Measurements from ENCODE around the gene TMEM213.

TMEM213 gene

DNA sequence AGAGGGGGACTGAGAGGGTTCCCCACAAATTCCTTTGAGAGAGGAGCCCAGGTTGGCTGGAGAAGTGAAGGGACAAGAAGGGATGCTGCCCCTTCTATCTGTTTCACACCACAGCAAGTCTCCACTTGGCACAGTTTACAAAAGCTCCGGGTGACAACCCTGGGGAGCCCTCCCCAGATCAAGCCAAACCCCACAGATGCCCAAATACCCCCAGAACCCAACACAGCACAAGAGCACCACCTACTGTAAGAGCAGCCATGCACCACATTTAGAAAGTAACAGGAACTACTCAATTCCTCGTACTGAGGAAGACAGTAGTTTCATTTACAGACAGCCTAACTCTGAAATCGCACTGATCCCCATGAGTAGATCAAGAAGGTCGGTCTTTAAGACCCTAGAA lies 68.0 kb downstream of the TMEM213 start:
- Histone ChIP-seq H3K23ac (ENCODE audit: low read depth, low read length, poor library complexity) (no peak overlapping the region), H3K4ac (ENCODE audit: low read length) (no peak overlapping the region), H4K91ac (ENCODE audit: low read depth, low read length, poor library complexity) (no peak overlapping the region), H3K4me3 (ENCODE audit: low read length in 2 of 2) (no peak overlapping the region), H3K4me1 (ENCODE audit: control insufficient read depth in 2 of 2, insufficient read depth in 1 of 2, low read depth in 1 of 2, low read length in 2 of 2) (no peaks in the 10 kb centered on the region), H3K4me2 (ENCODE audit: insufficient read depth, low read length, poor library complexity, severe bottlenecking) (no peak overlapping the region), H2BK120ac (ENCODE audit: low read depth, low read length) (no peak overlapping the region), H4K8ac (ENCODE audit: low read depth, low read length) (no peak overlapping the region), H3K79me1 (ENCODE audit: low read depth, low read length) (peaks cover 4% of the 10 kb centered on the region), H3K14ac (ENCODE audit: low read length) (no peak overlapping the region), H2AFZ (ENCODE audit: low read length) (no peak overlapping the region), H3K36me3 (replicated peaks in 1 of 2; ENCODE audit: control insufficient read depth in 2 of 2, insufficient read depth in 2 of 2, low read length in 2 of 2) (peaks cover 23 to 98% of the 10 kb centered on the region in 2 donors), H2AK5ac (ENCODE audit: low read depth, low read length) (no peak overlapping the region), H3K9me3 (replicated peaks in 1 of 2; ENCODE audit: control insufficient read depth in 2 of 2, insufficient read depth in 1 of 2, low read depth in 1 of 2, low read length in 2 of 2) (no peaks in the 10 kb centered on the region), H3K27ac (replicated peaks; ENCODE audit: low read length) (no peak overlapping the region), H2BK15ac (ENCODE audit: low read length) (no peak overlapping the region), H3K18ac (ENCODE audit: low read length) (no peak overlapping the region), H3K27me3 (ENCODE audit: control insufficient read depth in 3 of 3, insufficient read depth in 3 of 3, low read depth in 1 of 3, low read length in 3 of 3) (no peaks in the 10 kb centered on the region), H2BK5ac (ENCODE audit: low read length) (no peak overlapping the region), H3K9ac (ENCODE audit: low read depth, low read length, poor library complexity) (no peak overlapping the region), H2BK12ac (ENCODE audit: low read length) (no peak overlapping the region)
- DNase-seq (ENCODE audit: low spot score) = no peak
- WGBS, 2 donors (ENCODE audit: extremely low coverage in 2 of 2, insufficient read length in 2 of 2, insufficient replicate concordance in 1 of 2) = no CpG with 5 or more reads among the region's 4 CpGs

DNA sequence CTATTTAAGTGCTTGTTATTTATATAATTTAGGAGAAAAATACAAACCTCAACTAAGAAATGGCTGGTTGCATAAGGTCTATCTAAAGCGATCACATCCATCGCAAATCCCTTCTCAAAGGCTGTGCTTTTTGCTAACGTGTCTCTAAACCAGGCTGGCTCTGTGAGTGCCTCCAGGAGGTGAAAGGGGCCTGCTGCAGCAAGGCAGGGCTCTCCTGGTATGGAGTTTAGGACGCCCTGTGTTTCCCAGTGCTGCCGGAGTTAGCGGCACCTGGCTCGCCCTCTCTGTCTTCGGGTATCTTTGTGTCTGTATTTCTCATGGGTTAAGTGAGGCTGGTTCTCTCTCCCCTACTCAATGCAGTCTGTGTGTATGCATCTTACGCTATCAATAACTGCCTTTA lies 68.6 kb downstream of the TMEM213 start:
- H3K4ac ChIP-seq (ENCODE audit: low read length) = no peak overlapping the region
- H2AK5ac ChIP-seq (ENCODE audit: low read depth, low read length) = no peak overlapping the region
- H2BK15ac ChIP-seq (ENCODE audit: low read length) = no peak overlapping the region
- H4K91ac ChIP-seq (ENCODE audit: low read depth, low read length, poor library complexity) = no peak overlapping the region
- H3K9me3 ChIP-seq (replicated peaks in 1 of 2; ENCODE audit: control insufficient read depth in 2 of 2, insufficient read depth in 1 of 2, low read depth in 1 of 2, low read length in 2 of 2) = no peaks in the 10 kb centered on the region
- H3K18ac ChIP-seq (ENCODE audit: low read length) = no peak overlapping the region
- WGBS, 2 donors (ENCODE audit: extremely low coverage in 2 of 2, insufficient read length in 2 of 2, insufficient replicate concordance in 1 of 2) = no CpG with 5 or more reads among the region's 9 CpGs
- no peak overlapping the region for H2AFZ ChIP-seq (ENCODE audit: low read length)
- H3K79me1 ChIP-seq (ENCODE audit: low read depth, low read length) = no peaks in the 10 kb centered on the region
- no peak overlapping the region for H2BK5ac ChIP-seq (ENCODE audit: low read length)
- H3K14ac ChIP-seq (ENCODE audit: low read length) = no peak overlapping the region
- H3K4me2 ChIP-seq (ENCODE audit: insufficient read depth, low read length, poor library complexity, severe bottlenecking) = no peak overlapping the region
- H2BK120ac ChIP-seq (ENCODE audit: low read depth, low read length) = no peak overlapping the region
- no peak overlapping the region for H3K9ac ChIP-seq (ENCODE audit: low read depth, low read length, poor library complexity)
- H3K36me3 ChIP-seq (replicated peaks in 1 of 2; ENCODE audit: control insufficient read depth in 2 of 2, insufficient read depth in 2 of 2, low read length in 2 of 2) = peaks cover 21 to 98% of the 10 kb centered on the region in 2 donors
- H3K27me3 ChIP-seq (ENCODE audit: control insufficient read depth in 3 of 3, insufficient read depth in 3 of 3, low read depth in 1 of 3, low read length in 3 of 3) = no peaks in the 10 kb centered on the region
- H3K4me1 ChIP-seq (ENCODE audit: control insufficient read depth in 2 of 2, insufficient read depth in 1 of 2, low read depth in 1 of 2, low read length in 2 of 2) = no peaks in the 10 kb centered on the region
- no peak for DNase-seq (ENCODE audit: low spot score)
- no peak overlapping the region for H3K27ac ChIP-seq (replicated peaks; ENCODE audit: low read length)
- no peak overlapping the region for H3K23ac ChIP-seq (ENCODE audit: low read depth, low read length, poor library complexity)
- no peak overlapping the region for H4K8ac ChIP-seq (ENCODE audit: low read depth, low read length)
- H3K4me3 ChIP-seq (ENCODE audit: low read length in 2 of 2) = no peak overlapping the region
- H2BK12ac ChIP-seq (ENCODE audit: low read length) = no peak overlapping the region

DNA sequence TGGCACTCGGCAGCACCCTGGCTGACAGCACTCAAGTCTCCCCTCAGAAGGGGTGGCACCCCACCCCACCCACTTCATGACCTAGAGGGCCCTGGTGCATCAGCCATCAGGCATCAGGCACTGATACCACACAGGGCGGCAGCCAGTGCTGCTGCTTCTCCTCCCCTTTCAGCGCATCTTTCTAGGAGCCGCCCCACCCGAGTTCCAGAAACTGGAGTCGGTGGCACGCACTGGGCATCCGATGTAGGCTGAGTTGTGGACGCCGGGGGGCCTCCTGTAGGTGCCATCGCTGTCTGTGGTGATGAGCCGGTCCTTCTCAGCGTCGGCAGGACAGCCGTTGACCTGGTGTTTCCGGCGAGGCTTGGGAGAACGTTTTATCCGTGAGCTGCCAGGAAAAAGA lies 70.0 kb downstream of the TMEM213 start:
- H3K36me3 ChIP-seq (replicated peaks in 1 of 2; ENCODE audit: control insufficient read depth in 2 of 2, insufficient read depth in 2 of 2, low read length in 2 of 2) = peaks cover 23 to 97% of the 10 kb centered on the region in 2 donors
- no peak overlapping the region for H2BK120ac ChIP-seq (ENCODE audit: low read depth, low read length)
- no peak overlapping the region for H2BK12ac ChIP-seq (ENCODE audit: low read length)
- no peak for DNase-seq (ENCODE audit: low spot score)
- H3K4me2 ChIP-seq (ENCODE audit: insufficient read depth, low read length, poor library complexity, severe bottlenecking) = no peak overlapping the region
- no peak overlapping the region for H3K4ac ChIP-seq (ENCODE audit: low read length)
- no peak overlapping the region for H3K14ac ChIP-seq (ENCODE audit: low read length)
- H3K27ac ChIP-seq (replicated peaks; ENCODE audit: low read length) = no peak overlapping the region
- H3K9me3 ChIP-seq (replicated peaks in 1 of 2; ENCODE audit: control insufficient read depth in 2 of 2, insufficient read depth in 1 of 2, low read depth in 1 of 2, low read length in 2 of 2) = peaks cover 0 to 2% of the 10 kb centered on the region in 2 donors
- H3K79me1 ChIP-seq (ENCODE audit: low read depth, low read length) = no peaks in the 10 kb centered on the region
- H3K9ac ChIP-seq (ENCODE audit: low read depth, low read length, poor library complexity) = no peak overlapping the region
- peak overlapping the region; percentile 73 for H3K23ac ChIP-seq (ENCODE audit: low read depth, low read length, poor library complexity)
- H2AFZ ChIP-seq (ENCODE audit: low read length) = no peak overlapping the region
- H4K8ac ChIP-seq (ENCODE audit: low read depth, low read length) = no peak overlapping the region
- no peak overlapping the region for H2BK15ac ChIP-seq (ENCODE audit: low read length)
- no peaks in the 10 kb centered on the region for H3K27me3 ChIP-seq (ENCODE audit: control insufficient read depth in 3 of 3, insufficient read depth in 3 of 3, low read depth in 1 of 3, low read length in 3 of 3)
- H3K4me3 ChIP-seq (ENCODE audit: low read length in 2 of 2) = no peak overlapping the region
- no peak overlapping the region for H4K91ac ChIP-seq (ENCODE audit: low read depth, low read length, poor library complexity)
- no peaks in the 10 kb centered on the region for H3K4me1 ChIP-seq (ENCODE audit: control insufficient read depth in 2 of 2, insufficient read depth in 1 of 2, low read depth in 1 of 2, low read length in 2 of 2)
- no peak overlapping the region for H3K18ac ChIP-seq (ENCODE audit: low read length)
- no peak overlapping the region for H2AK5ac ChIP-seq (ENCODE audit: low read depth, low read length)
- H2BK5ac ChIP-seq (ENCODE audit: low read length) = no peak overlapping the region
- WGBS, 2 donors (ENCODE audit: extremely low coverage in 2 of 2, insufficient read length in 2 of 2, insufficient replicate concordance in 1 of 2) = no CpG with 5 or more reads among the region's 19 CpGs

DNA sequence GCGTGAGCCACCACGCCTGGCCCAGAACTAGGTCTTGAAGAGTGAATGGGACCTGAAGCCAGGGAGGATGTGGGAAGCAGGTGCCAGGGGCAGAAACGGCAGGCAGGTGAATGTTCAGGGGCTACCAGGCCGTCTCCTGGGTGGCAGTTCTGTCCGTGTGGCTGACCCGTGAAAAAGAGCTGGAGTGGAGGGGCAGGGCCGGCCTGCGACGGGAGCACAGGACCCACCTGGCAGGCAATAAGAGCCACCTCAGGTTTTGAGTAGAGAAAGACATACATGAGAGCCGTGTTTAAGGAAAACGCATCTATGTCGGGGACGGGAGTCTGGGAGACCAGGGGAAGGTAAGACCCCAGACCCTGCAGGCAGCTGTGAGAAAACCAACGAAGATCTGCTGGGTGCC lies 70.9 kb downstream of the TMEM213 start:
- H3K9me3 ChIP-seq (replicated peaks in 1 of 2; ENCODE audit: control insufficient read depth in 2 of 2, insufficient read depth in 1 of 2, low read depth in 1 of 2, low read length in 2 of 2) = peaks cover 0 to 2% of the 10 kb centered on the region in 2 donors
- no peak overlapping the region for H3K4me3 ChIP-seq (ENCODE audit: low read length in 2 of 2)
- H3K9ac ChIP-seq (ENCODE audit: low read depth, low read length, poor library complexity) = no peak overlapping the region
- H3K14ac ChIP-seq (ENCODE audit: low read length) = no peak overlapping the region
- H3K27me3 ChIP-seq (ENCODE audit: control insufficient read depth in 3 of 3, insufficient read depth in 3 of 3, low read depth in 1 of 3, low read length in 3 of 3) = no peaks in the 10 kb centered on the region
- no CpG with 5 or more reads among the region's 14 CpGs for WGBS, 2 donors (ENCODE audit: extremely low coverage in 2 of 2, insufficient read length in 2 of 2, insufficient replicate concordance in 1 of 2)
- no peak overlapping the region for H2AK5ac ChIP-seq (ENCODE audit: low read depth, low read length)
- no peak overlapping the region for H2AFZ ChIP-seq (ENCODE audit: low read length)
- H3K36me3 ChIP-seq (replicated peaks in 1 of 2; ENCODE audit: control insufficient read depth in 2 of 2, insufficient read depth in 2 of 2, low read length in 2 of 2) = peaks cover 23 to 96% of the 10 kb centered on the region in 2 donors
- DNase-seq (ENCODE audit: low spot score) = no peak
- H2BK12ac ChIP-seq (ENCODE audit: low read length) = no peak overlapping the region
- no peak overlapping the region for H4K8ac ChIP-seq (ENCODE audit: low read depth, low read length)
- peak overlapping the region; percentile 25 for H3K23ac ChIP-seq (ENCODE audit: low read depth, low read length, poor library complexity)
- H4K91ac ChIP-seq (ENCODE audit: low read depth, low read length, poor library complexity) = no peak overlapping the region
- H3K79me1 ChIP-seq (ENCODE audit: low read depth, low read length) = no peaks in the 10 kb centered on the region
- no peak overlapping the region for H2BK15ac ChIP-seq (ENCODE audit: low read length)
- no peak overlapping the region for H3K18ac ChIP-seq (ENCODE audit: low read length)
- no peak overlapping the region for H3K27ac ChIP-seq (replicated peaks; ENCODE audit: low read length)
- H3K4me1 ChIP-seq (ENCODE audit: control insufficient read depth in 2 of 2, insufficient read depth in 1 of 2, low read depth in 1 of 2, low read length in 2 of 2) = peaks cover 0 to 3% of the 10 kb centered on the region in 2 donors
- H2BK5ac ChIP-seq (ENCODE audit: low read length) = peak overlapping the region; percentile 45
- H2BK120ac ChIP-seq (ENCODE audit: low read depth, low read length) = no peak overlapping the region
- H3K4ac ChIP-seq (ENCODE audit: low read length) = no peak overlapping the region
- H3K4me2 ChIP-seq (ENCODE audit: insufficient read depth, low read length, poor library complexity, severe bottlenecking) = no peak overlapping the region
